Measurements from ENCODE around the gene ZFAND6.

DNA sequence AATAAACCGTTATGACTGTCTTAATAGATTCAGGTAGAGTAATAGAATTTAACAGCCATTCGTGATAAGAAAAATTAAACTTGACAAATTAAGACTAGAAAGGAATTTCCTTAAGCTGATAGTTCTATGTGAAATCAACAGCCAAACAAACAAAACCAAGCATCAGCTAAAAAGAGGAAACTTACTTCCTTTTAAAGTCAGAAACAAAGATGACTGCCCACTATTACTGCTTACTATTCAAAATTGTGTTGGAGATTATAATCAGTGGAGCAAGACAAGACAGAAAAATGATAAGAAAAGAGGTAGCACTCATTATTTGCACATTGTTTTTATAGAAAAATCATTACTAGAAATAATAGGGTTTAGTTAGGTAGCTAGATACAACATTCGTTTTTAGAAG lies 79.5 kb downstream of the ZFAND6 start:
- TF ChIP-seq, protein P1, sequence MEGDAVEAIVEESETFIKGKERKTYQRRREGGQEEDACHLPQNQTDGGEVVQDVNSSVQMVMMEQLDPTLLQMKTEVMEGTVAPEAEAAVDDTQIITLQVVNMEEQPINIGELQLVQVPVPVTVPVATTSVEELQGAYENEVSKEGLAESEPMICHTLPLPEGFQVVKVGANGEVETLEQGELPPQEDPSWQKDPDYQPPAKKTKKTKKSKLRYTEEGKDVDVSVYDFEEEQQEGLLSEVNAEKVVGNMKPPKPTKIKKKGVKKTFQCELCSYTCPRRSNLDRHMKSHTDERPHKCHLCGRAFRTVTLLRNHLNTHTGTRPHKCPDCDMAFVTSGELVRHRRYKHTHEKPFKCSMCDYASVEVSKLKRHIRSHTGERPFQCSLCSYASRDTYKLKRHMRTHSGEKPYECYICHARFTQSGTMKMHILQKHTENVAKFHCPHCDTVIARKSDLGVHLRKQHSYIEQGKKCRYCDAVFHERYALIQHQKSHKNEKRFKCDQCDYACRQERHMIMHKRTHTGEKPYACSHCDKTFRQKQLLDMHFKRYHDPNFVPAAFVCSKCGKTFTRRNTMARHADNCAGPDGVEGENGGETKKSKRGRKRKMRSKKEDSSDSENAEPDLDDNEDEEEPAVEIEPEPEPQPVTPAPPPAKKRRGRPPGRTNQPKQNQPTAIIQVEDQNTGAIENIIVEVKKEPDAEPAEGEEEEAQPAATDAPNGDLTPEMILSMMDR (conservative IDR thresholded peaks at IDR 0.05; ENCODE audit: low read length), result no peak
- TF ChIP-seq EZH2phosphoT487 (IDR thresholded peaks at IDR 0.05; ENCODE audit: borderline replicate concordance), result no peak
